Neural progenitor cell (in vitro differentiated cells): Measurements from ENCODE around the gene MCM8. TPM values are rescaled to one million over a fixed set of nuclear protein-coding genes. Genes with fewer than 3 reads are reported as not detected.

Source experiments
- DNase-seq: peaks from one replicate; pipeline ENCODE4 v3.0.0-alpha.2; 2016; ENCODE audit warnings: low spot score
- H2AFZ ChIP-seq: fragments of 200-600 bp; sonication (generic); replicated peaks from 2 replicates; pipeline ENCODE4 v1.6.1; 2016; ENCODE audit warnings: antibody characterized with exemption
- H3F3A ChIP-seq: fragments of 200-600 bp; sonication (generic); 2 replicates; pipeline ENCODE4 v1.6.1; 2016; ENCODE audit warnings: antibody characterized with exemption, low read depth
- H3K27ac ChIP-seq: fragments of 200-600 bp; sonication (generic); 2 replicates; pipeline ENCODE4 v1.5.1; 2016; ENCODE audit warnings: mild to moderate bottlenecking
- H3K27me3 ChIP-seq: fragments of 200-600 bp; sonication (generic); 2 replicates; pipeline ENCODE4 v1.6.1; 2016; ENCODE audit warnings: mild to moderate bottlenecking, moderate library complexity
- H3K36me3 ChIP-seq: fragments of 200-600 bp; sonication (generic); 2 replicates; pipeline ENCODE4 v1.5.1; 2016
- H3K4me1 ChIP-seq: fragments of 200-600 bp; sonication (generic); 2 replicates; pipeline ENCODE4 v1.6.1; 2016; ENCODE audit warnings: mixed run types
- H3K4me2 ChIP-seq: fragments of 200-600 bp; sonication (generic); 2 replicates; pipeline ENCODE4 v1.6.1; 2016
- H3K4me3 ChIP-seq: fragments of 200-600 bp; sonication (generic); 2 replicates; pipeline ENCODE4 v1.5.1; 2016
- H3K79me2 ChIP-seq: fragments of 200-600 bp; sonication (generic); 2 replicates; pipeline ENCODE4 v1.6.1; 2016; ENCODE audit warnings: low read depth
- H3K9ac ChIP-seq: fragments of 200-600 bp; sonication (generic); 2 replicates; pipeline ENCODE4 v1.6.1; 2016
- H3K9me3 ChIP-seq: fragments of 200-600 bp; sonication (generic); 2 replicates; pipeline ENCODE4 v1.5.1; 2016; ENCODE audit warnings: low read depth
- H4K20me1 ChIP-seq: fragments of 200-600 bp; sonication (generic); 2 replicates; pipeline ENCODE4 v1.6.1; 2016; ENCODE audit warnings: low read depth
- H3K27ac Mint-ChIP-seq: 3 replicates; pipeline ENCODE4 v1.8.0; 2021; ENCODE audit warnings: mixed read lengths
- H3K27me3 Mint-ChIP-seq: 2 replicates; pipeline ENCODE4 v1.8.0; 2022; ENCODE audit warnings: low read depth, mild to moderate bottlenecking, inconsistent platforms, moderate library complexity, mixed read lengths; ENCODE audit not compliant: insufficient read depth
- H3K36me3 Mint-ChIP-seq: 3 replicates; pipeline ENCODE4 v1.8.0; 2021; ENCODE audit warnings: mixed read lengths
- H3K4me1 Mint-ChIP-seq: 3 replicates; pipeline ENCODE4 v1.8.0; 2021; ENCODE audit warnings: mixed read lengths
- H3K4me3 Mint-ChIP-seq: 3 replicates; pipeline ENCODE4 v1.8.0; 2021; ENCODE audit warnings: mild to moderate bottlenecking, moderate library complexity, mixed read lengths
- H3K9me3 Mint-ChIP-seq: 3 replicates; pipeline ENCODE4 v1.8.0; 2020; ENCODE audit warnings: mixed read lengths
- CTCF ChIP-seq: fragments of 200-600 bp; sonication (generic); IDR thresholded peaks from 2 replicates; pipeline ENCODE4 v1.5.1; 2017; ENCODE audit warnings: antibody characterized with exemption, mild to moderate bottlenecking
- EZH2 ChIP-seq: fragments of 200-600 bp; sonication (generic); IDR thresholded peaks from 2 replicates; pipeline ENCODE4 v1.6.1; 2017; ENCODE audit warnings: antibody characterized with exemption, mild to moderate bottlenecking, moderate library complexity
- EZH2phosphoT487 ChIP-seq: fragments of 200-600 bp; sonication (generic); IDR thresholded peaks from 2 replicates; pipeline ENCODE4 v1.6.1; 2017; ENCODE audit warnings: antibody characterized with exemption
- total RNA-seq: library from RNA; depleted of rRNA; stranded (reverse); fragments of >200 nt; gene quantifications from 2 replicates; pipeline ENCODE4 v1.2.3, GENCODE V29; 2015; ENCODE audit warnings: low replicate concordance

Gene MCM8
- total RNA-seq, 1 donor from 2014 or later = 45.2 TPM

- Mint-ChIP-seq H3K4me3 (no peak overlapping the region), H3K9me3 (no peaks in the 10 kb centered on the region), H3K27ac (no peak overlapping the region), H3K36me3 (peaks cover 14% of the 10 kb centered on the region), H3K4me1 (peaks cover 13% of the 10 kb centered on the region), H3K27me3 (peaks cover 2% of the 10 kb centered on the region)
- H3K4me2 ChIP-seq = no peak overlapping the region
- H3K79me2 ChIP-seq = peaks cover 5% of the 10 kb centered on the region
- TF ChIP-seq EZH2 = no peak
- no peak for TF ChIP-seq CTCF
- TF ChIP-seq EZH2phosphoT487 = no peak
- no peak overlapping the region for H3K9ac ChIP-seq
- H3K9me3 ChIP-seq = no peaks in the 10 kb centered on the region
- H3K4me3 ChIP-seq = no peak overlapping the region
- DNase-seq = no peak
- peaks cover 12% of the 10 kb centered on the region for H3K36me3 ChIP-seq
- H3F3A ChIP-seq = peaks cover 19% of the 10 kb centered on the region
- no peak overlapping the region for H2AFZ ChIP-seq
- H3K4me1 ChIP-seq = peaks cover 7% of the 10 kb centered on the region
- peaks cover 44% of the 10 kb centered on the region for H4K20me1 ChIP-seq
- no peak overlapping the region for H3K27ac ChIP-seq
- peaks cover 31% of the 10 kb centered on the region for H3K27me3 ChIP-seq
These were observed 22.7 kb downstream of the MCM8 start for GRCh38 chr20:5973172-5973571.

- TF ChIP-seq CTCF (no peak), EZH2phosphoT487 (no peak), EZH2 (no peak)
- no peaks in the 10 kb centered on the region for H3K9me3 Mint-ChIP-seq
These were observed 23.5 kb downstream of the MCM8 start for GRCh38 chr20:5973971-5974370.

GRCh38 chr20:5974531-5974930, 24.1 kb downstream of the MCM8 start:
- Mint-ChIP-seq H3K4me3 (no peak overlapping the region), H3K9me3 (no peaks in the 10 kb centered on the region), H3K4me1 (peaks cover 7% of the 10 kb centered on the region), H3K27ac (no peak overlapping the region), H3K27me3 (peaks cover 2% of the 10 kb centered on the region), H3K36me3 (peaks cover 19% of the 10 kb centered on the region)
- Histone ChIP-seq H3K4me1 (peaks cover 7% of the 10 kb centered on the region), H3K4me2 (no peak overlapping the region), H3F3A (peaks cover 7% of the 10 kb centered on the region), H4K20me1 (peaks cover 31% of the 10 kb centered on the region), H3K27me3 (peaks cover 21% of the 10 kb centered on the region), H3K9me3 (no peaks in the 10 kb centered on the region), H3K4me3 (no peak overlapping the region), H3K9ac (no peak overlapping the region), H2AFZ (no peak overlapping the region), H3K27ac (no peak overlapping the region), H3K79me2 (peaks cover 5% of the 10 kb centered on the region), H3K36me3 (peaks cover 5% of the 10 kb centered on the region)
- TF ChIP-seq EZH2phosphoT487 = no peak
- no peak for TF ChIP-seq EZH2
- no peak for TF ChIP-seq CTCF
- DNase-seq = no peak

More at GRCh38 chr20:5973971-5974370, 23.5 kb downstream of the MCM8 start:
- Histone ChIP-seq H3K9me3 (no peaks in the 10 kb centered on the region), H3K4me3 (no peak overlapping the region), H3F3A (peaks cover 11% of the 10 kb centered on the region), H3K79me2 (peaks cover 5% of the 10 kb centered on the region), H4K20me1 (peaks cover 36% of the 10 kb centered on the region), H3K9ac (no peak overlapping the region), H3K36me3 (peaks cover 6% of the 10 kb centered on the region), H3K27me3 (peaks cover 23% of the 10 kb centered on the region), H3K4me1 (peaks cover 7% of the 10 kb centered on the region), H3K4me2 (no peak overlapping the region), H2AFZ (no peak overlapping the region), H3K27ac (no peak overlapping the region)
- no peak overlapping the region for H3K4me3 Mint-ChIP-seq
- H3K27ac Mint-ChIP-seq = no peak overlapping the region
- H3K27me3 Mint-ChIP-seq = peaks cover 2% of the 10 kb centered on the region
- peaks cover 14% of the 10 kb centered on the region for H3K36me3 Mint-ChIP-seq
- H3K4me1 Mint-ChIP-seq = peaks cover 12% of the 10 kb centered on the region
- no peak for DNase-seq
